Liver (tissue), 3 donors: ENCODE measurements around the gene THSD7B.

Experiments
- EGR1 ChIP-seq, 2 donors: IDR thresholded peaks; 2 replicates each; pipeline ENCODE4 v1.6.1; 2016 to 2018; ENCODE audit warnings: antibody characterized with exemption in 2 of 2, low read depth in 2 of 2
- YY1 ChIP-seq: IDR thresholded peaks from 2 replicates; pipeline ENCODE4 v1.6.1; 2016; ENCODE audit warnings: antibody characterized with exemption, mild to moderate bottlenecking
- TF ChIP-seq, protein P1 (sequence below): fragments of 150-350 bp; IDR thresholded peaks from 2 replicates; pipeline ENCODE4 v1.5.1; 2017; ENCODE audit warnings: improper control_type of control experiment, low read depth, low read length; ENCODE audit not compliant: missing input control
- TF ChIP-seq, protein P2 (sequence below): IDR thresholded peaks from 2 replicates; pipeline ENCODE4 v1.6.1; 2016; ENCODE audit warnings: antibody characterized with exemption
- donor health status: healthy.
- donor health status: healthy.

DNA sequence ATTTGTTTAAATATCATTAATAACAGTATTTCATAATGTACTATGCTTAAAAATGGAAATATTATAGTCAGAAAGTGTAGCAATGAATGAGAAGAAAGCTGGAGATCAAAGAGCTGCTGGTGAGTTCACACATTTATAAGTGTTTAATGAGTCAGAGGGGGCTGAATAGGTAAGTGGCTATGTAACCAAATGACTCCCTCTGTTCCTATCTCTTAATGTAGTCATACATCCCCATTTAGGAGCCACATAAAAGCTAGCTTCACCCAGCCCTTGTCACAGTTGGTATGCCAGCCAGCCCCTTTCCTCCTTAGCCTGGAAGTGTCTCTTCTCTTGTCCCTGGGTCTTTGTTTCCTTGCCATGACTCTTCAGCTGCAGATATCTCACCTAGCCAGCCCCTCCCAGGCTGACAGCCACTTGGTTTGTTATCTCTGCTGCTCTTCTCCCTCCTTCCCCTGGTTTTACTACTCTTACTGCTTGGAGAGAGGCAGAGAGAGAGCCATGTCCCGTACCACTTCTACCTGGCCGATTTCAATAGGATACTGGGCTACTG lies 760.4 kb downstream of the THSD7B start:
- TF ChIP-seq YY1 (no peak), EGR1 (IDR thresholded peaks at IDR 0.05; ENCODE audit: low read depth in 2 of 2) (no peak)
- TF ChIP-seq, protein P1, sequence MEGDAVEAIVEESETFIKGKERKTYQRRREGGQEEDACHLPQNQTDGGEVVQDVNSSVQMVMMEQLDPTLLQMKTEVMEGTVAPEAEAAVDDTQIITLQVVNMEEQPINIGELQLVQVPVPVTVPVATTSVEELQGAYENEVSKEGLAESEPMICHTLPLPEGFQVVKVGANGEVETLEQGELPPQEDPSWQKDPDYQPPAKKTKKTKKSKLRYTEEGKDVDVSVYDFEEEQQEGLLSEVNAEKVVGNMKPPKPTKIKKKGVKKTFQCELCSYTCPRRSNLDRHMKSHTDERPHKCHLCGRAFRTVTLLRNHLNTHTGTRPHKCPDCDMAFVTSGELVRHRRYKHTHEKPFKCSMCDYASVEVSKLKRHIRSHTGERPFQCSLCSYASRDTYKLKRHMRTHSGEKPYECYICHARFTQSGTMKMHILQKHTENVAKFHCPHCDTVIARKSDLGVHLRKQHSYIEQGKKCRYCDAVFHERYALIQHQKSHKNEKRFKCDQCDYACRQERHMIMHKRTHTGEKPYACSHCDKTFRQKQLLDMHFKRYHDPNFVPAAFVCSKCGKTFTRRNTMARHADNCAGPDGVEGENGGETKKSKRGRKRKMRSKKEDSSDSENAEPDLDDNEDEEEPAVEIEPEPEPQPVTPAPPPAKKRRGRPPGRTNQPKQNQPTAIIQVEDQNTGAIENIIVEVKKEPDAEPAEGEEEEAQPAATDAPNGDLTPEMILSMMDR = no peak
- TF ChIP-seq, protein P2, sequence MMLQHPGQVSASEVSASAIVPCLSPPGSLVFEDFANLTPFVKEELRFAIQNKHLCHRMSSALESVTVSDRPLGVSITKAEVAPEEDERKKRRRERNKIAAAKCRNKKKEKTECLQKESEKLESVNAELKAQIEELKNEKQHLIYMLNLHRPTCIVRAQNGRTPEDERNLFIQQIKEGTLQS = no peak
